Esophagus squamous epithelium (tissue), 5 donors: ENCODE measurements around the gene PVR. TPM values are rescaled to one million over a fixed set of nuclear protein-coding genes. Genes with fewer than 3 reads are reported as not detected.

Experiments
- DNase-seq: peaks from one replicate; lab custom pipeline; 2025; lab: John Stamatoyannopoulos, UW
- H3K27ac ChIP-seq, 4 donors: fragments of 200-600 bp; sonication (generic); one replicate each; pipeline ENCODE4 v1.5.1; 2016 to 2019; ENCODE audit warnings: mild to moderate bottlenecking in 1 of 4
- H3K27me3 ChIP-seq, 4 donors: fragments of 200-600 bp; sonication (generic); 1 replicate in 3 of 4; 2 replicates in 1 of 4; pipeline versions ENCODE4 v1.5.1 to v1.6.0; 2017 to 2021; ENCODE audit warnings: antibody characterized with exemption in 1 of 4
- H3K36me3 ChIP-seq, 3 donors: fragments of 200-600 bp; sonication (generic); one replicate each; pipeline ENCODE4 v1.5.1; 2016 to 2019
- H3K4me1 ChIP-seq, 3 donors: fragments of 200-600 bp; sonication (generic); one replicate each; pipeline ENCODE4 v1.5.1; 2017 to 2019
- H3K4me3 ChIP-seq, 4 donors: fragments of 200-600 bp; sonication (generic); 1 replicate in 3 of 4; 2 replicates in 1 of 4; pipeline ENCODE4 v1.5.1; 2016 to 2019; ENCODE audit warnings: mild to moderate bottlenecking in 2 of 4, moderate library complexity in 1 of 4
- H3K9me3 ChIP-seq, 3 donors: fragments of 200-600 bp; sonication (generic); one replicate each; pipeline ENCODE4 v1.5.1; 2016 to 2019
- POLR2A ChIP-seq, 4 donors: fragments of 450-650 bp; IDR thresholded peaks; one replicate each; pipeline ENCODE4 v1.6.1; 2017; ENCODE audit warnings: antibody characterized with exemption in 4 of 4, mild to moderate bottlenecking in 4 of 4, moderate library complexity in 3 of 4
- WGBS, 2 donors: methylation state at CpG; one replicate each; pipeline ENCODE4 v1.1.5; 2018; 5-methylcytosine and 5-hydroxymethylcytosine counted together
- intact Hi-C: fragments of 100-400 bp; cut with DNase I; formaldehyde crosslinking; loops from one replicate; pipeline ENCODE4 v1.15.0; 2022
- total RNA-seq, 4 donors: library from RNA; depleted of rRNA; stranded (reverse); fragments of >200 nt; gene quantifications; one replicate each; pipeline ENCODE4 v1.1.0, GENCODE V29; 2016
- TF ChIP-seq, protein P1 (sequence below), 6 experiments: fragments of 450-650 bp in 4 of 6; fragments of 200-600 bp in 2 of 6; sonication (generic) in 2 of 6; IDR thresholded peaks; one replicate each; pipeline ENCODE4 v1.5.1; 2016 to 2019; ENCODE audit warnings: antibody characterized with exemption in 6 of 6, mild to moderate bottlenecking in 4 of 6, moderate library complexity in 4 of 6
- donor health status: DM: yes; HTN: yes; CAD: no.

The PVR gene
- total RNA-seq, 4 donors from 2014 or later = 13.2 to 21.9 (median 20.9) TPM

DNA sequence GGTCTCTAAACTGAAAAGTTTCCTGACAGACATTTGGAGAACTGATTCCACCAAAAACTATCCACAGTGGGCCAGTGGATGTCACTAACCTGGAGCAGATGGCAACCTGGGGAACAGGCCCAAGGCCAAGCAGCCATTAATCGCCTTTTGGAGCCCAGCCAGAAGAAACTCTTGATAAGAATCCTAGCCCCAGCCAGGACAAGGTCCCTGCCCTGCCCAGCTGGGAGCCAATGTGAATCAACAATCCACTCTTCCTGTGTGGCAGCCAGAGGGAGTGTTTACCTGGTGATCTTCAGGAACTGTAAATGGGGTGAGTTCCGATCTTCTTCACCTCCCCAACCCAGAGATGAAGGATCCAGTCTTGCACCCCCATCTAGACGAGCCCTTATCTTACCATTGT is 44.8 kb upstream of the PVR start:
- Histone ChIP-seq H3K36me3 (no peaks in the 10 kb centered on the region), H3K27me3 (peaks cover 0 to 58% (median 0%) of the 10 kb centered on the region in 4 donors), H3K27ac (no peak overlapping the region), H3K4me1 (peaks cover 0 to 5% (median 0%) of the 10 kb centered on the region in 3 donors), H3K9me3 (peaks cover 0 to 8% (median 0%) of the 10 kb centered on the region in 3 donors), H3K4me3 (no peak overlapping the region)
- 60 to 70% methylated on average over 1 to 3 of the region's 3 CpGs for WGBS, 2 donors
- intact Hi-C loops = no loop called here
- no peak for TF ChIP-seq POLR2A (IDR thresholded peaks at IDR 0.05)
- TF ChIP-seq, protein P1, sequence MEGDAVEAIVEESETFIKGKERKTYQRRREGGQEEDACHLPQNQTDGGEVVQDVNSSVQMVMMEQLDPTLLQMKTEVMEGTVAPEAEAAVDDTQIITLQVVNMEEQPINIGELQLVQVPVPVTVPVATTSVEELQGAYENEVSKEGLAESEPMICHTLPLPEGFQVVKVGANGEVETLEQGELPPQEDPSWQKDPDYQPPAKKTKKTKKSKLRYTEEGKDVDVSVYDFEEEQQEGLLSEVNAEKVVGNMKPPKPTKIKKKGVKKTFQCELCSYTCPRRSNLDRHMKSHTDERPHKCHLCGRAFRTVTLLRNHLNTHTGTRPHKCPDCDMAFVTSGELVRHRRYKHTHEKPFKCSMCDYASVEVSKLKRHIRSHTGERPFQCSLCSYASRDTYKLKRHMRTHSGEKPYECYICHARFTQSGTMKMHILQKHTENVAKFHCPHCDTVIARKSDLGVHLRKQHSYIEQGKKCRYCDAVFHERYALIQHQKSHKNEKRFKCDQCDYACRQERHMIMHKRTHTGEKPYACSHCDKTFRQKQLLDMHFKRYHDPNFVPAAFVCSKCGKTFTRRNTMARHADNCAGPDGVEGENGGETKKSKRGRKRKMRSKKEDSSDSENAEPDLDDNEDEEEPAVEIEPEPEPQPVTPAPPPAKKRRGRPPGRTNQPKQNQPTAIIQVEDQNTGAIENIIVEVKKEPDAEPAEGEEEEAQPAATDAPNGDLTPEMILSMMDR (IDR thresholded peaks at IDR 0.05) = no peak
- no peak for DNase-seq

DNA sequence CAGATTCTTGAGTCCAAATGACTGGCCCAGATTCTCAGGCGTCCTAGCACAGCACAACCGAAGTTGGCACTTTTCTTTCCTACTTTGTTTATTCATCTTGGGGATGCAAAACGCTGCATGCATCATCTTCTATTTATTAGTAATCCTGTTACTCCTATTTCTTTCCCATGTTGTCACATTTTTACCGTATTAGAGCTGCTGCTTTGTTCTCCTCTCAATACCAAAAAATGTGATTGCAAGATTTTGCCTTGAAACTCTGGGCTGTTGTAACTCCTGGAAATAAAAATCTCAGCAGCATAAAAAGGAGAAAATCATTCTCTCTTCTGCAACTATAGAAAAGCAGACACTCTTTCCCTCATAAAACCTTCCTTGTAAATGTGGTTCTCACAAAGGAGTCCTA is 43.2 kb upstream of the PVR start:
- no peaks in the 10 kb centered on the region for H3K36me3 ChIP-seq
- H3K4me3 ChIP-seq = no peak overlapping the region
- H3K27me3 ChIP-seq = peaks cover 0 to 64% (median 0%) of the 10 kb centered on the region in 4 donors
- intact Hi-C loops = no loop called here
- H3K27ac ChIP-seq = no peak overlapping the region
- 61 to 67% methylated on average over 4 of the region's 4 CpGs for WGBS, 2 donors
- TF ChIP-seq POLR2A (IDR thresholded peaks at IDR 0.05) = no peak
- TF ChIP-seq, protein P1 (IDR thresholded peaks at IDR 0.05) = no peak
- H3K9me3 ChIP-seq = peaks cover 0 to 8% (median 0%) of the 10 kb centered on the region in 3 donors
- peaks cover 0 to 10% (median 0%) of the 10 kb centered on the region in 3 donors for H3K4me1 ChIP-seq
- DNase-seq = no peak

DNA sequence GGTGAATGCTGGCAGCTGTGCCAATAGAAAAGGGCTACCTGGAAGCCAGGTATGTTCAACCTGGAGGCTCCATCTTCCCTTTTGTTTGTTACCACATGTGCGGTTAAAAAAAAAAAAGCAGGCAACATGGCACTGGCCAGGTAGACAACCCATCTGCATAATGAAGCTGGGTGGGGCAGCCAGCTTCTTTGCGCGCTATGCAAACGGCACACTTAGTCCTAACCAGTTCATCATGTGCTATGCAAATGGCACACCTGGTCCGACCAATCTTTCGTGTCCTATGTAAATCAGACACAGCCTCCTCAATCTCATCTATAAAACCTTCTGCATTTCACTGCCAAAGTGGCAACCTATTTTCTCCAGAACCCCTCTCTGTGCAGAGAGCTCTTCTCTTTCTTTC is 41.6 kb upstream of the PVR start:
- DNase-seq = no peak
- Histone ChIP-seq H3K36me3 (no peaks in the 10 kb centered on the region), H3K4me1 (peaks cover 0 to 11% (median 0%) of the 10 kb centered on the region in 3 donors), H3K27me3 (peaks cover 0 to 55% (median 0%) of the 10 kb centered on the region in 4 donors), H3K27ac (no peak overlapping the region), H3K9me3 (peaks cover 0 to 8% (median 0%) of the 10 kb centered on the region in 3 donors), H3K4me3 (no peak overlapping the region)
- intact Hi-C loops = no loop called here
- TF ChIP-seq, protein P1 (IDR thresholded peaks at IDR 0.05) = no peak
- TF ChIP-seq POLR2A (IDR thresholded peaks at IDR 0.05) = no peak
- WGBS, 2 donors = 36 to 45% methylated on average over 6 of the region's 6 CpGs

DNA sequence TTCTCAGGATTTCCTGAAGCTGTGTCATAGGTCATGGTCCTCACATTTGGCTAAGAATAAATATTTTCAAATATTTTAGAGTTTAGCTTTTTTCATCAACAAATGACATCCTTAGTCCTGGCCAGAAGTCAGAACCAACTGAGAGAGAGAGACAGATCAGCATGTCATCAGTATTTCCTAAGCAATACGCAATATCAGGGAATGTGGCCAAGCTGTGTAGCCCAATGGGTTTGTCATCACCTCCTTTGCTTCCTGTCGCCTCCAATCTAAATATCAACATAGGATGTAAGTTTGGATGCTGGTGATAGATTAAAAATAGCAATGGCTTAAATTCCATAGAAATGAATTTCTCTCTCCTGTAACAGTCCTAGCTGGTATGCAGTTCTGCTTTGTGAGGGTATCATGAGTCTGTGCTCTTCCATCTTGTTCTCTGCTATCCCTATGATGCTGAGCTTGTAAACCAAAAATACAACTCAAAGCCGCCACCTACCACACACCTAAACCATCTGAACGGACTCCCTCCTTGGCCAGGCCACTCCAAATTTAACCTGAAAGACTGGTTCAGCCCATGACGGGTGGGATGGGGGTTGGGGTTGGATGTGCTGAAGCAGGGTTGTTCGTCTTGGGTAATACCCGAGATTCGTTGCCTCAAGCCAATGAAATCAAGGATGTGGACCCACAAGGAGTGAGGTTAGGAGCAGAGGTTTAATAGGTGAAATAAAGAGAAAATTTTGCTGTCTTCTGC is 40.3 kb upstream of the PVR start:
- no peaks in the 10 kb centered on the region for H3K36me3 ChIP-seq
- H3K4me3 ChIP-seq = no peak overlapping the region
- H3K27me3 ChIP-seq = peaks cover 0 to 49% (median 0%) of the 10 kb centered on the region in 4 donors
- H3K9me3 ChIP-seq = peaks cover 0 to 7% (median 0%) of the 10 kb centered on the region in 3 donors
- peaks cover 0 to 24% (median 4%) of the 10 kb centered on the region in 3 donors for H3K4me1 ChIP-seq
- intact Hi-C loops = no loop called here
- 52 to 53% methylated on average over 7 to 8 of the region's 8 CpGs for WGBS, 2 donors
- DNase-seq = no peak
- H3K27ac ChIP-seq = peak overlapping the region in 3 of 4 donors; percentile 0 to 33 (median 9)
- TF ChIP-seq POLR2A (IDR thresholded peaks at IDR 0.05) = no peak
- TF ChIP-seq, protein P1 (IDR thresholded peaks at IDR 0.05) = no peak

DNA sequence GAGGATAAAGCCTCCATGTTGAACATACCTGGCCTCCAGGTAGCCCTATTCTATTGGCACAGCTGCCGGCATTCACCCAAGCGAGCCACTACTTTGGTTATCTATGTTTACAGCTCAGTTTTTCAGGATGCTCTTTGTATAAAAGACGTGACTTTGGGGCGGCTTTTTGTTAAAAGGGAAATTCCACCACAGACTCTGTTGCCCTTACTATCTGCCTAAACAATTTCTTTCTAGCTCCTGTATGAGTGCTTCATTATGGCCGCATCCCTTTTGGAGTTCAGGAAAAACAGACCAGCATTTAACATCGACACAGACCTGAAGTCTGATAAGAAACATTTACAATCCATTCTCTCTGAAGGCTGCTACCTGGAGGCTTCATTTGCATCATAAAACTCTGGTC is 39.5 kb upstream of the PVR start:
- intact Hi-C loops = no loop called here
- H3K9me3 ChIP-seq = no peaks in the 10 kb centered on the region
- TF ChIP-seq POLR2A (IDR thresholded peaks at IDR 0.05) = no peak
- TF ChIP-seq, protein P1 (IDR thresholded peaks at IDR 0.05) = no peak

More for the DNA sequence above, 39.5 kb upstream of the PVR start:
- 27 to 47% methylated on average over 6 of the region's 6 CpGs for WGBS, 2 donors
- no peak for DNase-seq
- Histone ChIP-seq H3K27ac (no peak overlapping the region), H3K4me3 (no peak overlapping the region), H3K4me1 (peaks cover 0 to 29% (median 6%) of the 10 kb centered on the region in 3 donors), H3K36me3 (no peaks in the 10 kb centered on the region), H3K27me3 (peaks cover 0 to 42% (median 0%) of the 10 kb centered on the region in 4 donors)
